ENCODE results near the gene ARHGEF28.

ARHGEF28 gene

DNA sequence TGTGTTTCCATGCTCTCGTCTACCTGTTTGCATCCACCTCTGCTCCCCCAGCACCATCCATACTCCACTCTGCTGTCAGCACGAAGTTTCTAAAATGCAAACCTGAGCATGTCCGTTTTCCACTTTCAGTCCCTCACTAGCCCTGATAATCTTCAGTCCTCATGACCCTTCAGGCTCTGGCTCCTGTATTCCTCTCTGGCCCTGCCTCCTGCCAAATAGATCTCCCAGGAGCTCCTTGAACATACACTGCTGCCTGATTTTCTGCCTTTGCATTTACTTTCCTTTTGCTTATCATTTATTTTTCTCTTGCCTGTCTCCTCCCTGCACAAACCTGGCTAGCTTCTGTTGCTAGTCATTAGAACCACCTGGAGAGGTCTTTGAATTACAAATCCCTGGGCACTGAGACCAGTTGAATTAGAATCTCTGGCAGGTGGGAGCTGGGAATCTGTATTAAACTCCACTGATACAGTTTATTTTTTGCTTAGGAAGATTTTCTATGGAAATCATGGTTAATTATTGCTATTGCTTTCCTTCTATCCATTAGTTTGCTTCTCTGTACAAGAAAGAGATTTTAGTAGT lies 18.5 kb downstream of the ARHGEF28 start:
- Histone ChIP-seq H3K27me3 (ENCODE audit: control insufficient read depth, insufficient read depth, low read length) (no peaks in the 10 kb centered on the region), H3K4me3 (ENCODE audit: low read length) (no peak overlapping the region), H3K36me3 (ENCODE audit: control insufficient read depth, low read depth, low read length) (no peaks in the 10 kb centered on the region), H3K27ac (ENCODE audit: low read length) (no peak overlapping the region), H3K9me3 (ENCODE audit: control insufficient read depth, low read depth, low read length) (no peaks in the 10 kb centered on the region), H3K9ac (ENCODE audit: low read length) (no peak overlapping the region), H3K4me1 (ENCODE audit: control insufficient read depth, low read depth, low read length) (peaks cover 20% of the 10 kb centered on the region)

DNA sequence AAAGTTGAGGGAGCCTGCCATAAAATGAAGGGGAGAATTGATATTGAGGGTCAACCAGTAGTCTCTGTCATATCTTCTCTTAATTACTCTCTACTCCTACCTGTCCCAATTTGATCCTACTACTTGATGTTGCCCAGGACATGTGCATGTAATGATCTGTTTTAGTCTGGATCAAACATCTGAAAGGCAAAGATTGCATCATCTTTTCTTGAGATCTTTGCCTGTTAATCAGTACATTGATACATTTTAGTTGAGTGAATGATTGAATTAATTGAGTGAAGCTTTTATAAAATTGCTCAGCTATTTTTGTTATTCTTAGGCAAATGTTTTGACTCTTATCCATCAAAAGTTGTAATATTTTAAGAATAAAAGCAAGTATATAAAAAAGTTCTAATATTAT lies 21.7 kb downstream of the ARHGEF28 start:
- Histone ChIP-seq H3K27me3 (ENCODE audit: control insufficient read depth, insufficient read depth, low read length) (no peaks in the 10 kb centered on the region), H3K27ac (ENCODE audit: low read length) (no peak overlapping the region), H3K36me3 (ENCODE audit: control insufficient read depth, low read depth, low read length) (no peaks in the 10 kb centered on the region), H3K9ac (ENCODE audit: low read length) (no peak overlapping the region), H3K9me3 (ENCODE audit: control insufficient read depth, low read depth, low read length) (no peaks in the 10 kb centered on the region), H3K4me1 (ENCODE audit: control insufficient read depth, low read depth, low read length) (peaks cover 13% of the 10 kb centered on the region), H3K4me3 (ENCODE audit: low read length) (no peak overlapping the region)

DNA sequence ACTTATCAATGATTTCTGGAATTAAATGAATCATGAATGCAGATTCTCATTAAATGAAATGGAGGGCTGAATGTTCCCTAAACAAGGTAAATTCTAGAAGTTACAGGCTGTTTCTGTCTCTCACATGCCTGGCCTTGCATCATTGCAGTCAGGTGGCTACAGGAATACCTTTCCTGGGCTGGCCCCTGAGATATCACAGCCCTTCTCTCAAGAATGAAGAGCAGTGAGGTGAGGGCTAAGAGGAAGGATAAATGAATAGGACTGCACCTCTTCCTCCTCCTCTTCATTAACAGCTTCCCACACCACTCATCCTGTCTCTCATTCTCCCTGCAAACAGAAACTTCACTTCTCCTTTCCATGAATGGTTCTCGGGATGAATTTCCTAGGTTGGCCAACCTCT lies 22.5 kb downstream of the ARHGEF28 start:
- Histone ChIP-seq H3K4me3 (ENCODE audit: low read length) (no peak overlapping the region), H3K27ac (ENCODE audit: low read length) (no peak overlapping the region), H3K9me3 (ENCODE audit: control insufficient read depth, low read depth, low read length) (no peaks in the 10 kb centered on the region), H3K9ac (ENCODE audit: low read length) (no peak overlapping the region), H3K36me3 (ENCODE audit: control insufficient read depth, low read depth, low read length) (no peaks in the 10 kb centered on the region), H3K4me1 (ENCODE audit: control insufficient read depth, low read depth, low read length) (peaks cover 13% of the 10 kb centered on the region), H3K27me3 (ENCODE audit: control insufficient read depth, insufficient read depth, low read length) (no peaks in the 10 kb centered on the region)

DNA sequence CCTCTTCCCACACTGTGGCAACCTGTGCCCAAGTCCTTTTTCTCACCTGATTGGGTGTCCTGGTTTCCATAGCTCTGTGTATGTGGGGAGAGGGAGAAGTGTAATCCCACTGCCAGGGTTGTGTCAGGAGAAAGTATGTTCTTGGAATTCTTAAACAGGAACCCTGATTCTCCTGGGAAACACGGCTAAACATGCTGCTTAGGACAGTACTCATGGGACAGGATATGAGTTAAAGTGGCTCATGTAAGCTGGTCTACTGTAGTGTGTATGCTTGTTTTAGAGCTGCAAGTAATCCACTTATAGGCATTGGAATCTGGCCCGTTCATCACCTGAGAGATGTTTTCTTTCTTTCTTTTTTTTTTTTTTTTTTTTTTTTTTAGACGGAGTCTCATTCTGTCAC lies 23.9 kb downstream of the ARHGEF28 start:
- H3K9me3 ChIP-seq (ENCODE audit: control insufficient read depth, low read depth, low read length): no peaks in the 10 kb centered on the region
- no peak overlapping the region for H3K9ac ChIP-seq (ENCODE audit: low read length)
- H3K36me3 ChIP-seq (ENCODE audit: control insufficient read depth, low read depth, low read length): no peaks in the 10 kb centered on the region
- peaks cover 5% of the 10 kb centered on the region for H3K4me1 ChIP-seq (ENCODE audit: control insufficient read depth, low read depth, low read length)
- no peak overlapping the region for H3K27ac ChIP-seq (ENCODE audit: low read length)
- H3K27me3 ChIP-seq (ENCODE audit: control insufficient read depth, insufficient read depth, low read length): no peaks in the 10 kb centered on the region
- H3K4me3 ChIP-seq (ENCODE audit: low read length): no peak overlapping the region

DNA sequence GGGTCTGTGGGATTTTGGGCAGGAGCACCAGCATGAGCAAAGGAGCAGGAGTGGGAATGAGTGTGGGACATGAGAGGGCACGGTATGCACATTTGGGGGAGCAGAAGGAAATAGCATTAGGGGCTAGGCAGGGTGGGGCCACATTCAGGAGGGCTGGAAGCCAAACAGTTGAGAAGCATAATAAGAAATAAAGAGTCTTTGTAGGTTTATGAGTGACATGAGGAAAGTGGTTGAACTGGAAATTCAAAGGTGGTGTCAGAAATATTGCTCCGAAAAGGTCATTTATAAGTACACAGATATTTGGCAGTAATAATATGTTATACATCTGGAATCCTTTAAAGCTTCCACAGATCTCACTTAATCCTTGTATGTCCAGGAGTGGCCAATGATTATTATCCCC lies 26.4 kb downstream of the ARHGEF28 start:
- H3K9ac ChIP-seq (ENCODE audit: low read length): no peak overlapping the region
- H3K36me3 ChIP-seq (ENCODE audit: control insufficient read depth, low read depth, low read length): no peaks in the 10 kb centered on the region
- no peaks in the 10 kb centered on the region for H3K27me3 ChIP-seq (ENCODE audit: control insufficient read depth, insufficient read depth, low read length)
- H3K27ac ChIP-seq (ENCODE audit: low read length): no peak overlapping the region
- H3K4me1 ChIP-seq (ENCODE audit: control insufficient read depth, low read depth, low read length): no peaks in the 10 kb centered on the region
- no peak overlapping the region for H3K4me3 ChIP-seq (ENCODE audit: low read length)
- H3K9me3 ChIP-seq (ENCODE audit: control insufficient read depth, low read depth, low read length): no peaks in the 10 kb centered on the region

DNA sequence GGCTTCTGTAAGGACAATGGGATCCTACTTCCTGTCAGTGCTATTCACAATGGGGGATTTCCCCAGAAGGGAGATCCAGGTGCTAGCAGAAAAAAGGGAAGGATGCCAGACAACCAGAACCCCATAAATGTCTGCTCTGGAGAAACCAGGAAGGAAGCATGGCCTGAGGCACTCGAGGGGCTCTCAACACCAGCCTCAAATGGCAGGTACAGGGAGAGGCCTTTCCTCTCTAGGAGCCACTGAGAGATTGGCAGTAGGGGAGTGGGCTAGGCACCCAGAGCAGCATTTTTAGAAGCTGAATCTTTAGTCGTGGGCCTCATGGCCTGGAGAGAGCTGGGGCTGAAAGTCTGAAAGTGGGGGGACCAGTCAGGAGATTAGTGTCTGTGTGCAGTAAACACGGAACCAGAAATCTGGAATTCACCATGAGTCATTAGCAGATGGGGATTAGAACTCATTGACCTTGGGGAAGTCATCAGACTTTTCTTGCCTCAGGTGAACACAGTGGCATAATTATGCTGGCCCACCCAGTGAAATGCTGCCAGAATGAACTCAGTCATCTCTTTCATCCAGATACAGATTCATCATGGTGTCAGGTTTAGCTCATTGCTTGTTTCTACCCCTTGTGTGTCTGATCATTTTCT lies 28.3 kb downstream of the ARHGEF28 start:
- H3K27ac ChIP-seq (ENCODE audit: low read length): no peak overlapping the region
- no peak overlapping the region for H3K9ac ChIP-seq (ENCODE audit: low read length)
- H3K4me1 ChIP-seq (ENCODE audit: control insufficient read depth, low read depth, low read length): no peaks in the 10 kb centered on the region
- no peaks in the 10 kb centered on the region for H3K27me3 ChIP-seq (ENCODE audit: control insufficient read depth, insufficient read depth, low read length)
- H3K4me3 ChIP-seq (ENCODE audit: low read length): no peak overlapping the region
- no peaks in the 10 kb centered on the region for H3K36me3 ChIP-seq (ENCODE audit: control insufficient read depth, low read depth, low read length)
- H3K9me3 ChIP-seq (ENCODE audit: control insufficient read depth, low read depth, low read length): no peaks in the 10 kb centered on the region

DNA sequence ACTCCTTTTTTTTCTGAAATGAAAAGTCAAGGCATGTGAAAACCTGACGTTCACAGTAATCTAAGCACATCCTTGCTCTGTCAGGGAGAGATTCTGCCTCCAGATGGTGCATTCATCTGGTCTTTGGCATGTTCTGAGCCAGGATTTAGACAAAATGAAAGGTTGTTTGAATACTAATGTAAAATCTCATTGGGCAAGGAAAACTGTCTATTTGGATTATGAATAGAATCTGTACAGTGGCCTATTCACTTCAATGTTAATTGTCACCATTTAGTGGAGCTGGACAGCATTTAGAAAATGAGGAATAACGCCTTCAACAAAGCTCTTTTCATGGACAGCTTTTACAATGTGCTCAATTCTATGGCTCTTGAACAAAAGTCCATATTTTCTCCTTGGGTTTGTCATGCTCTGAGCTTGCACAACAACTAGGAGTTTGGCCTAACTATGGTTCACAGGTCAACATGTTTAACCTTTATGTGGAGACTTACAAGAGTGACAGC lies 28.9 kb downstream of the ARHGEF28 start:
- H3K27ac ChIP-seq (ENCODE audit: low read length): no peak overlapping the region
- no peaks in the 10 kb centered on the region for H3K9me3 ChIP-seq (ENCODE audit: control insufficient read depth, low read depth, low read length)
- no peaks in the 10 kb centered on the region for H3K4me1 ChIP-seq (ENCODE audit: control insufficient read depth, low read depth, low read length)
- no peaks in the 10 kb centered on the region for H3K36me3 ChIP-seq (ENCODE audit: control insufficient read depth, low read depth, low read length)
- H3K4me3 ChIP-seq (ENCODE audit: low read length): no peak overlapping the region
- no peaks in the 10 kb centered on the region for H3K27me3 ChIP-seq (ENCODE audit: control insufficient read depth, insufficient read depth, low read length)
- no peak overlapping the region for H3K9ac ChIP-seq (ENCODE audit: low read length)

DNA sequence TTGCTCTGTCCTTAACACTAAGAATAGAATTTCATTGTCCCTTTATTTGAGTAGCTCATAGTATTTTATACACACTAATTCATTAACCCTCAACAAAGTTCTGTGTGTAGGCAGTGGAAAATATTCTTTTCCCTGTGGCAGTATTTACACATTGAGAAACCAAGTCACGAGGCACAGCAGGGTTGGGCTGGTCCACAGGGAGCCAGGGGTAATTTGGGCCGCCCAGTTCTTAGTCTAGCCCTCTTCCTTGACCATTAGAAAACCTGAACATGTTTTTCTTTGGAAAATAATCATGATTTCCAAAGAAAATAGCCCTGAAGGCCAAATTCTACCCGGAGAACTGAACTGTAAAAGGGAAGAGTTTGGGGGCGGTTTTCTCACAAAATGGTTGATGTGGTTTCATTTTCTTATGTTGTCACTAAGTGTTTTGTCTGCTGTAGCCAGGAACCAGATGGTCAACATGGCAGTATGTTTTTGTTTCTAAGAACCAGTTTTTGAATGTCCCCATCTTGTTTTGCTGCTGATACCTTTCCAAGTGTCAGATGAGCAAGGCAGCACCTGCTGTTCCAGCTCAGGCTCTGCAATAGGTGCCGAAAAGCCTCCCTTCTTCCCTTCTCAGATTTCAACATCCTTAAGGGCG lies 29.6 kb downstream of the ARHGEF28 start:
- Histone ChIP-seq H3K27me3 (ENCODE audit: control insufficient read depth, insufficient read depth, low read length) (no peaks in the 10 kb centered on the region), H3K4me1 (ENCODE audit: control insufficient read depth, low read depth, low read length) (no peaks in the 10 kb centered on the region), H3K36me3 (ENCODE audit: control insufficient read depth, low read depth, low read length) (no peaks in the 10 kb centered on the region), H3K9ac (ENCODE audit: low read length) (no peak overlapping the region), H3K4me3 (ENCODE audit: low read length) (no peak overlapping the region), H3K27ac (ENCODE audit: low read length) (no peak overlapping the region), H3K9me3 (ENCODE audit: control insufficient read depth, low read depth, low read length) (no peaks in the 10 kb centered on the region)

DNA sequence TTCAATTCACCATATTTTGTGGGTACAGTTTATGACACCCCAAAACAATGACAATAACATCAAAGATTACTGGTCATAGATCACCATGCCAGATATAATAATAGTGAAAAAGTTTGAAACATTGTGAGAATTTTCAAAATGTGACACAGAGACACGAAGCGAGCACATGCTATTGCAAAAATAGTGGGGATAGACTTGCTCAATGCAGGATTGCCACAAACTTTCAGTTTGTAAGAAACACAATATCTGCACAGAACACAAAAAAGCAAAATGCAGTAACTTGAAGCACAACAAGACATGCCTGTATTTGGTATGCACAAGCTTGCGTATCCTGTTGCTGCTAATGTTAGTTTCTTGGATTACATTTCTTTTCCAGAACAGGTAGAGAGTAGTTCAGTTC lies 35.8 kb downstream of the ARHGEF28 start:
- no peaks in the 10 kb centered on the region for H3K4me1 ChIP-seq (ENCODE audit: control insufficient read depth, low read depth, low read length)
- H3K27me3 ChIP-seq (ENCODE audit: control insufficient read depth, insufficient read depth, low read length): no peaks in the 10 kb centered on the region
- H3K9ac ChIP-seq (ENCODE audit: low read length): no peak overlapping the region
- no peaks in the 10 kb centered on the region for H3K9me3 ChIP-seq (ENCODE audit: control insufficient read depth, low read depth, low read length)
- H3K4me3 ChIP-seq (ENCODE audit: low read length): no peak overlapping the region
- H3K27ac ChIP-seq (ENCODE audit: low read length): no peak overlapping the region
- H3K36me3 ChIP-seq (ENCODE audit: control insufficient read depth, low read depth, low read length): no peaks in the 10 kb centered on the region

DNA sequence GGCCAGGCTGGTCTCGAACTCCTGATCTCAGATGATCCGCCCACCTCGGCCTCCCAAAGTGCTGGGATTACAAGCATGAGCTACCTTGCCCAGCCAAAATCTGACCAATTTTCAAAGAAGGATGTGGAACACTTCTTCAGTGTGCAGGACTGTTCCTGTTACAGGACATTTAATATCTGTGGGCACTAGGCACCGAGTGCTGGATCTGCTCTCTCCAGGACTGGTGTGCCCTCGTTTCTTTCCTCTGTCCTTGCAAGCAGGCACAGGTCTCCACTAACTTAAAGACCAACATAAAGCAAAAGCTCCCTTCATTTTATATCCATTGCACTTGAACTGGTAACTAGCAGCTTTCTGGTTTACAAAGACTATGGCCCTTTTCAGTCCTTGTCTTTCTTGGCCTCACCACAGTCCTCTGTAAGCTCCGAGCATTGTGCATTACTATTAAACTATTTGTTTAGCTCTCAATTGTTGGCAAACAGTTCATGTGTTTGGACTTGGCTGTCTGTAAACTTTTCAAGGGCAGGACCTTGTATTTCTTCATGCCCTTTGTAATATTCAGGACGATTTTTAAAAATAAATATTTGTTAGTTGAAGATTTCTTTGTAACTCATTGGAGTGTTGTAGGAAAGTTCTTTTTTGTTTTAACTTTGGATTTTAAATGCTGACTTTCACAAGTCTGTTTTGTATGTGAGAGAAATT lies 37.3 kb downstream of the ARHGEF28 start:
- Histone ChIP-seq H3K9ac (ENCODE audit: low read length) (no peak overlapping the region), H3K27me3 (ENCODE audit: control insufficient read depth, insufficient read depth, low read length) (no peaks in the 10 kb centered on the region), H3K27ac (ENCODE audit: low read length) (no peak overlapping the region), H3K36me3 (ENCODE audit: control insufficient read depth, low read depth, low read length) (no peaks in the 10 kb centered on the region), H3K4me3 (ENCODE audit: low read length) (no peak overlapping the region), H3K4me1 (ENCODE audit: control insufficient read depth, low read depth, low read length) (no peaks in the 10 kb centered on the region), H3K9me3 (ENCODE audit: control insufficient read depth, low read depth, low read length) (no peaks in the 10 kb centered on the region)

DNA sequence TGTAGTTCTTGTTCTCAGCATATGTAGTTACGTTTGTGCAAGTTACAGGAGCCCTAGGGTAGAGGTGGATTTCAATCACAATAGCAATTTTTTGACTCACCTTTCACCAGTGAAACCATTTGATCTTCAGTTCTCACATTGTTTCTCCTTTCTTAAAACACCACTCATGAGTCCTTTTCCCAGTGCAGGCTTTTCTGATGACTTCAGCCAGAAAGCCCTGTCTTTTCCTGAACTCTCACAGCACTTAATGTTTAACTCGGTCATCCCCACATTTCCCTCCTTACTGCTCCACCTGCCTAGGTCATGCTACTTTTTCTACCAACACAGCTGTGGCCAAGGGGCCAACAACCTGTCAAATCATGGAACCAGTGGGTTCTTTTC lies 37.9 kb downstream of the ARHGEF28 start:
- Histone ChIP-seq H3K4me1 (ENCODE audit: control insufficient read depth, low read depth, low read length) (no peaks in the 10 kb centered on the region), H3K27me3 (ENCODE audit: control insufficient read depth, insufficient read depth, low read length) (no peaks in the 10 kb centered on the region), H3K27ac (ENCODE audit: low read length) (no peak overlapping the region), H3K9ac (ENCODE audit: low read length) (no peak overlapping the region), H3K9me3 (ENCODE audit: control insufficient read depth, low read depth, low read length) (no peaks in the 10 kb centered on the region), H3K36me3 (ENCODE audit: control insufficient read depth, low read depth, low read length) (no peaks in the 10 kb centered on the region), H3K4me3 (ENCODE audit: low read length) (no peak overlapping the region)

All from iPS-18a (cell line).